Osteocyte (in vitro differentiated cells): Measurements from ENCODE around the gene WAS. TPM values are rescaled to one million over a fixed set of nuclear protein-coding genes. Genes with fewer than 3 reads are reported as not detected.

Experiments
- DNase-seq: peaks from one replicate; pipeline ENCODE4 v3.0.0; 2021; ENCODE audit warnings: mixed read lengths; ENCODE audit not compliant: unreplicated experiment; ENCODE audit errors: extremely low spot score
- H3K27ac Mint-ChIP-seq: one replicate; pipeline ENCODE4 v1.8.0; 2021; ENCODE audit warnings: mild to moderate bottlenecking, mixed read lengths; ENCODE audit not compliant: unreplicated experiment
- H3K27me3 Mint-ChIP-seq: one replicate; pipeline ENCODE4 v1.8.0; 2021; ENCODE audit warnings: mixed read lengths; ENCODE audit not compliant: unreplicated experiment
- H3K36me3 Mint-ChIP-seq: one replicate; pipeline ENCODE4 v1.8.0; 2021; ENCODE audit warnings: mixed read lengths; ENCODE audit not compliant: unreplicated experiment
- H3K4me1 Mint-ChIP-seq: one replicate; pipeline ENCODE4 v1.8.0; 2021; ENCODE audit warnings: mixed read lengths; ENCODE audit not compliant: unreplicated experiment
- H3K4me3 Mint-ChIP-seq: one replicate; pipeline ENCODE4 v1.8.0; 2021; ENCODE audit warnings: mild to moderate bottlenecking, moderate library complexity, mixed read lengths; ENCODE audit not compliant: unreplicated experiment
- H3K9me3 Mint-ChIP-seq: one replicate; pipeline ENCODE4 v1.8.0; 2021; ENCODE audit warnings: mixed read lengths; ENCODE audit not compliant: unreplicated experiment
- CTCF ChIP-seq: fragments of 200-600 bp; sonication (generic); IDR thresholded peaks from 2 replicates; pipeline ENCODE4 v1.5.0; 2021; ENCODE audit warnings: antibody characterized with exemption, mild to moderate bottlenecking, moderate library complexity
- total RNA-seq: library from RNA; stranded (reverse); gene quantifications from 2 replicates; pipeline ENCODE4 v1.2.1, GENCODE V29; 2021

Gene WAS
- total RNA-seq, 1 donor from 2014 or later: 0.19 TPM

GRCh38 chrX:48719958-48720357 is 36.4 kb downstream of the WAS start:
- Mint-ChIP-seq H3K4me3 (no peak overlapping the region), H3K36me3 (no peaks in the 10 kb centered on the region), H3K27me3 (no peaks in the 10 kb centered on the region), H3K9me3 (no peaks in the 10 kb centered on the region), H3K4me1 (peaks cover 7% of the 10 kb centered on the region), H3K27ac (no peak overlapping the region)
- TF ChIP-seq CTCF: no peak
- DNase-seq: no peak

- Mint-ChIP-seq H3K4me3 (no peak overlapping the region), H3K36me3 (no peaks in the 10 kb centered on the region), H3K4me1 (peaks cover 3% of the 10 kb centered on the region), H3K27ac (no peak overlapping the region), H3K27me3 (no peaks in the 10 kb centered on the region), H3K9me3 (no peaks in the 10 kb centered on the region)
- no peak for TF ChIP-seq CTCF
- DNase-seq: no peak
Measured at GRCh38 chrX:48720577-48721250, 37.1 kb downstream of the WAS start.

GRCh38 chrX:48721916-48722315 is 38.3 kb downstream of the WAS start:
- no peak for TF ChIP-seq CTCF
- no peak overlapping the region for H3K27ac Mint-ChIP-seq
- no peaks in the 10 kb centered on the region for H3K9me3 Mint-ChIP-seq
- no peaks in the 10 kb centered on the region for H3K27me3 Mint-ChIP-seq
- no peaks in the 10 kb centered on the region for H3K4me1 Mint-ChIP-seq
- no peak overlapping the region for H3K4me3 Mint-ChIP-seq
- DNase-seq: no peak
- H3K36me3 Mint-ChIP-seq: no peaks in the 10 kb centered on the region

- Mint-ChIP-seq H3K27ac (no peak overlapping the region), H3K36me3 (no peaks in the 10 kb centered on the region), H3K9me3 (peaks cover 15% of the 10 kb centered on the region), H3K27me3 (no peaks in the 10 kb centered on the region), H3K4me3 (no peak overlapping the region), H3K4me1 (no peaks in the 10 kb centered on the region)
- TF ChIP-seq CTCF: no peak
- DNase-seq: no peak
Measured at GRCh38 chrX:48726596-48726995, 43.0 kb downstream of the WAS start.

- Mint-ChIP-seq H3K27ac (no peak overlapping the region), H3K4me1 (no peaks in the 10 kb centered on the region), H3K36me3 (no peaks in the 10 kb centered on the region), H3K9me3 (peaks cover 15% of the 10 kb centered on the region), H3K4me3 (no peak overlapping the region), H3K27me3 (no peaks in the 10 kb centered on the region)
- DNase-seq: no peak
- TF ChIP-seq CTCF: no peak
Measured at GRCh38 chrX:48728653-48729052, 45.1 kb downstream of the WAS start.
